Endothelial cell of hepatic sinusoid (primary cell): ENCODE results near the gene STXBP3.

Experiments
- in situ Hi-C: cut with HindIII; loops from 2 replicates; pipeline ENCODE4 v1.10.0; 2017; ENCODE audit warnings: low sequenced_read_pairs

STXBP3 gene

GRCh38 chr1:108832929-108833328 is 86.5 kb downstream of the STXBP3 start:
- in situ Hi-C loops, result no loop called here

GRCh38 chr1:108841703-108842102 is 95.2 kb downstream of the STXBP3 start:
- in situ Hi-C loops, result no loop called here

- in situ Hi-C loops, result no loop called here
Measured at GRCh38 chr1:108842525-108843181, 96.2 kb downstream of the STXBP3 start.

GRCh38 chr1:108843390-108844137 is 97.1 kb downstream of the STXBP3 start:
- in situ Hi-C loops, result no loop called here

GRCh38 chr1:108845446-108845845 is 99.0 kb downstream of the STXBP3 start:
- in situ Hi-C loops, result no loop called here

- in situ Hi-C loops, result no loop called here
Measured at GRCh38 chr1:108845991-108846390, 99.5 kb downstream of the STXBP3 start.

GRCh38 chr1:108847494-108847893 is 101.0 kb downstream of the STXBP3 start:
- in situ Hi-C loops, result no loop called here

GRCh38 chr1:108848806-108849205 is 102.3 kb downstream of the STXBP3 start:
- in situ Hi-C loops, result no loop called here

GRCh38 chr1:108850929-108851328 is 104.5 kb downstream of the STXBP3 start:
- in situ Hi-C loops, result no loop called here

- in situ Hi-C loops, result no loop called here
Measured at GRCh38 chr1:108851567-108851966, 105.1 kb downstream of the STXBP3 start.

GRCh38 chr1:108852221-108852975 is 105.9 kb downstream of the STXBP3 start:
- in situ Hi-C loops, result no loop called here

- in situ Hi-C loops, result no loop called here
Measured at GRCh38 chr1:108854221-108855019, 107.9 kb downstream of the STXBP3 start.

GRCh38 chr1:108856994-108857393 is 110.5 kb downstream of the STXBP3 start, which contains the start of gene AKNAD1:
AKNAD1 (minus strand) TSS chr1:108857094; CDS start chr1:108852664, 4,430 bp downstream.
- in situ Hi-C loops, result no loop called here

GRCh38 chr1:108858230-108858950 is 111.9 kb downstream of the STXBP3 start:
- in situ Hi-C loops, result no loop called here
